WERI-Rb-1 (cell line): Measurements from ENCODE around the gene TFAP2C.

Experiments
- DNase-seq: peaks from one replicate; pipeline ENCODE4 v3.0.0-alpha.2; 2020
- H3K27ac ChIP-seq: fragments of 250-450 bp; sonication (Bioruptor Pico); 2 replicates; pipeline ENCODE4 v1.5.1; 2020; ENCODE audit warnings: mild to moderate bottlenecking, moderate library complexity
- H3K27me3 ChIP-seq: fragments of 250-450 bp; sonication (Bioruptor Pico); 2 replicates; pipeline ENCODE4 v1.5.1; 2021; ENCODE audit warnings: mild to moderate bottlenecking, low read depth, moderate library complexity; ENCODE audit not compliant: insufficient read depth, severe bottlenecking
- H3K36me3 ChIP-seq: fragments of 250-450 bp; sonication (Bioruptor Pico); 2 replicates; pipeline ENCODE4 v1.5.1; 2020; ENCODE audit warnings: mild to moderate bottlenecking, moderate library complexity
- H3K4me3 ChIP-seq: 2 replicates; pipeline ENCODE4 v1.5.1; 2011; ENCODE audit warnings: low read depth, mild to moderate bottlenecking, control low read depth, low read length
- H3K9me3 ChIP-seq: fragments of 250-450 bp; sonication (Bioruptor Pico); 2 replicates; pipeline ENCODE4 v1.5.1; 2021; ENCODE audit warnings: mild to moderate bottlenecking, moderate library complexity; ENCODE audit not compliant: severe bottlenecking
- CTCF ChIP-seq: IDR thresholded peaks from 2 replicates; pipeline ENCODE4 v1.5.1; 2011; ENCODE audit warnings: low read depth, mild to moderate bottlenecking, control low read depth, inconsistent platforms, low read length

TFAP2C gene

GRCh38 chr20:56601166-56601565 lies 27.9 kb upstream of the TFAP2C start:
- Histone ChIP-seq H3K27me3 (peaks cover 47% of the 10 kb centered on the region), H3K4me3 (no peak overlapping the region), H3K9me3 (no peaks in the 10 kb centered on the region), H3K36me3 (no peaks in the 10 kb centered on the region), H3K27ac (no peak overlapping the region)
- TF ChIP-seq CTCF = no peak
- DNase-seq = no peak

- Histone ChIP-seq H3K27me3 (peaks cover 64% of the 10 kb centered on the region), H3K27ac (no peak overlapping the region), H3K4me3 (no peak overlapping the region), H3K9me3 (no peaks in the 10 kb centered on the region), H3K36me3 (no peaks in the 10 kb centered on the region)
- no peak for TF ChIP-seq CTCF
- DNase-seq = no peak
Measured at GRCh38 chr20:56604673-56605072, 24.4 kb upstream of the TFAP2C start.

GRCh38 chr20:56605261-56605996 lies 23.7 kb upstream of the TFAP2C start:
- no peak overlapping the region for H3K27ac ChIP-seq
- no peaks in the 10 kb centered on the region for H3K9me3 ChIP-seq
- peaks cover 65% of the 10 kb centered on the region for H3K27me3 ChIP-seq
- no peak for DNase-seq
- TF ChIP-seq CTCF = no peak
- no peaks in the 10 kb centered on the region for H3K36me3 ChIP-seq
- H3K4me3 ChIP-seq = no peak overlapping the region

GRCh38 chr20:56606174-56606945 lies 22.7 kb upstream of the TFAP2C start:
- Histone ChIP-seq H3K36me3 (no peaks in the 10 kb centered on the region), H3K27ac (no peak overlapping the region), H3K27me3 (peaks cover 66% of the 10 kb centered on the region), H3K4me3 (no peak overlapping the region), H3K9me3 (no peaks in the 10 kb centered on the region)
- no peak for DNase-seq
- TF ChIP-seq CTCF = no peak

GRCh38 chr20:56607061-56607704 lies 21.9 kb upstream of the TFAP2C start:
- no peaks in the 10 kb centered on the region for H3K36me3 ChIP-seq
- no peak for TF ChIP-seq CTCF
- H3K27me3 ChIP-seq = peaks cover 70% of the 10 kb centered on the region
- no peak for DNase-seq
- no peak overlapping the region for H3K27ac ChIP-seq
- no peaks in the 10 kb centered on the region for H3K9me3 ChIP-seq
- no peak overlapping the region for H3K4me3 ChIP-seq
